ENCODE results near the gene TBCD.
A peak's percentile ranks its signal among the peaks of the same experiment; 100 is the strongest.

TBCD gene

DNA sequence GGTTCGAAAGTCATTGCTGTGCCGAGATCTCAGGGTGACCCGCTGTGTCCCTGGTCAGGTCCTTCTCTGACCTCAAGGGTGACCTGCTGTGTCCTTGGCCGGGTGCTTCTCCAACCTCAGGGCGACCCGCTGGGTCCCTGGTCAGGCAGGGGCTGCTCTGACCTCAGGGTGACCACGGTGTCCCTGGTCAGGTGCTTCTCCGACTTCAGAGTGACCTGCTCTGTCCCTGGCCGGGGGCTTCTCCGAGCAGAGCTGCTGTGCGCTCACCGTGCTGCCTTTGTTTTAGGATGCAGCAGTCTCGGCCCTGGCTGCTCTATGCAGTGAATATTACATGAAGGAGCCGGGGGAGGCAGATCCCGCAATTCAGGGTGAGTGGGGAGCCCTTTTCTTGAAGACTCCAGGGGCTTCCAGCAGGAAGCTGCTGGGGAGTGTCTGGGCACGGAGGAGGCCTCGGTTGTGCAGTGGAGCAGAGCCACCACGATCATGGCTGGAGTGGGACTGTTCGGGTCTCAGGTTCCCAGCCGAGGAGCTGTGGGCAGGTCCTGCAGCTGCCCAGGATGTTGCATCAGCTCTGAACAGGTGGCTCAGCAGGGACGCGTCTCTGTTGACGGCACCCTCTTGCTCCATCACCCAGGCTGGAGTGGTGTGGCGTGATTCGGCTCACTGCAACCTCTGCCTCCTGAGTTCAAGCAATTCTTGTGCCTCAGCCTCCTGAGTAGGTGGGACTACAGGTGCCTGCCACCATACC lies 171.7 kb downstream of the TBCD start:
- ChIA-PET CTCF (interaction anchor here (1.1 kb wide), 1 partner anchor 9 kb away, joined by 3 read pairs; no protein-coding TSS in a partner anchor), POLR2A (no interaction called here)
- Histone ChIP-seq H3K4me1 (ENCODE audit: control insufficient read depth, insufficient read depth, low read length) (no peaks in the 10 kb centered on the region), H3K9me3 (ENCODE audit: control insufficient read depth, insufficient read depth, low read depth, low read length) (no peaks in the 10 kb centered on the region), H3K36me3 (ENCODE audit: control insufficient read depth in 2 of 2, insufficient read depth in 1 of 2, low read length in 2 of 2) (peaks cover 0 to 67% of the 10 kb centered on the region in 2 experiments), H3K4me3 (ENCODE audit: low read depth, low read length) (no peak overlapping the region), H3K27ac (ENCODE audit: extremely low read depth, low read depth, low read length) (no peak overlapping the region)
- TF ChIP-seq HOXD13 (CRISPR knock-in tag; IDR thresholded peaks at IDR 0.05; ENCODE audit: borderline replicate concordance) (no peak), SCRT2 (tag by site-specific recombination; IDR thresholded peaks at IDR 0.05) (0 out of 2 replicates have a peak, but pooled peaks have one; percentile 28), ZNF629 (tag by site-specific recombination; IDR thresholded peaks at IDR 0.05) (no peak), ZNF596 (tag by site-specific recombination; IDR thresholded peaks at IDR 0.05) (no peak), ZNF221 (tag by site-specific recombination; IDR thresholded peaks at IDR 0.05; ENCODE audit: borderline replicate concordance) (no peak)
- TF ChIP-seq, protein P1, sequence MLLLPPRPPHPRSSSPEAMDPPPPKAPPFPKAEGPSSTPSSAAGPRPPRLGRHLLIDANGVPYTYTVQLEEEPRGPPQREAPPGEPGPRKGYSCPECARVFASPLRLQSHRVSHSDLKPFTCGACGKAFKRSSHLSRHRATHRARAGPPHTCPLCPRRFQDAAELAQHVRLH (tag by site-specific recombination; IDR thresholded peaks at IDR 0.05) = no peak

DNA sequence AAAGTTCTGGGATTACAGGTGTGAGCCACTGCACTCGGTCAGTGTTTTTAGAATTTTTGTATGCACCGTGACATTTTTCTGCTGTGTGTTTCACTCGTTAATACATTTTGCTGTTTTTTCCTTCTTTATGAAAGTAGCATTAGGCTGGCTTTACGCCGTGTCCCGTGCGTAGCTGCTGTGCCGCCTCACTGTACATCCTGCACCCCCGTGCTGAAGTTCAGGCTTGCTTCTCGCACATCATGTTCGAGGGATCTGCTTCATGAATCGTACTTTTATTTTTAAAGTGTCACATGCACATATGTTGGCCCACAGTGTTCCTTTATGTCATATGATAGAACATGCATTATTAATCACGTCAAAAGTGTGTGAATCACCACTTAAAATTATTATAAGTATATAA lies 172.3 kb downstream of the TBCD start:
- H3K4me3 ChIP-seq (ENCODE audit: low read depth, low read length) = no peak overlapping the region
- POLR2A ChIA-PET = no interaction called here
- peak; percentile 66 for TF ChIP-seq ZNF133 (tag by site-specific recombination; IDR thresholded peaks at IDR 0.05)
- no peak for TF ChIP-seq ZNF626 (tag by site-specific recombination; IDR thresholded peaks at IDR 0.05)
- peaks cover 0 to 74% of the 10 kb centered on the region in 2 experiments for H3K36me3 ChIP-seq (ENCODE audit: control insufficient read depth in 2 of 2, insufficient read depth in 1 of 2, low read length in 2 of 2)
- no peak overlapping the region for H3K27ac ChIP-seq (ENCODE audit: extremely low read depth, low read depth, low read length)
- CTCF ChIA-PET = interaction anchor here (0.6 to 1.1 kb wide), 2 partner anchors 8 to 13 kb away, joined by 3 read pairs; no protein-coding TSS in a partner anchor
- no peaks in the 10 kb centered on the region for H3K9me3 ChIP-seq (ENCODE audit: control insufficient read depth, insufficient read depth, low read depth, low read length)
- H3K4me1 ChIP-seq (ENCODE audit: control insufficient read depth, insufficient read depth, low read length) = no peaks in the 10 kb centered on the region

DNA sequence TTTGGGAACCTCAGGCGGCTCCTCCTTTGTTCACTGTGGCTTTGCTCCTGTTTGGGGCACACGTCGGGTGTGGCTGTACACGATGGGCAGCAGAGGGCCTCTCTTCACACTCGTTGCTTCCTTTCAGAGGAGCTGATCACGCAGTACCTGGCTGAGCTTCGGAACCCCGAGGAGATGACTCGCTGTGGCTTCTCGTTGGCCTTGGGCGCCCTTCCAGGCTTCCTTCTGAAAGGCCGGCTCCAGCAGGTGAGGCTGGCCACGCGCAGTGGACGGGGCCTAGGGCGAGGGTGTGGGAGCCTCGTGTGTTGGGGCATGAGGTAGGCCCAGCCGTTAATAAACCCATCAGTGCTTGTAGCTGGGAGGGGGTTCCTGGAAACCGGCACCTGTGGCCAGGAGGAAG lies 172.9 kb downstream of the TBCD start:
- no peaks in the 10 kb centered on the region for H3K4me1 ChIP-seq (ENCODE audit: control insufficient read depth, insufficient read depth, low read length)
- H3K27ac ChIP-seq (ENCODE audit: extremely low read depth, low read depth, low read length) = no peak overlapping the region
- H3K36me3 ChIP-seq (ENCODE audit: control insufficient read depth in 2 of 2, insufficient read depth in 1 of 2, low read length in 2 of 2) = peaks cover 0 to 78% of the 10 kb centered on the region in 2 experiments
- CTCF ChIA-PET = interaction anchor here (0.6 kb wide), 2 partner anchors 14 to 83 kb away, joined by 3 read pairs; no protein-coding TSS in a partner anchor
- POLR2A ChIA-PET = no interaction called here
- H3K4me3 ChIP-seq (ENCODE audit: low read depth, low read length) = no peak overlapping the region
- H3K9me3 ChIP-seq (ENCODE audit: control insufficient read depth, insufficient read depth, low read depth, low read length) = no peaks in the 10 kb centered on the region
- TF ChIP-seq, protein P2, sequence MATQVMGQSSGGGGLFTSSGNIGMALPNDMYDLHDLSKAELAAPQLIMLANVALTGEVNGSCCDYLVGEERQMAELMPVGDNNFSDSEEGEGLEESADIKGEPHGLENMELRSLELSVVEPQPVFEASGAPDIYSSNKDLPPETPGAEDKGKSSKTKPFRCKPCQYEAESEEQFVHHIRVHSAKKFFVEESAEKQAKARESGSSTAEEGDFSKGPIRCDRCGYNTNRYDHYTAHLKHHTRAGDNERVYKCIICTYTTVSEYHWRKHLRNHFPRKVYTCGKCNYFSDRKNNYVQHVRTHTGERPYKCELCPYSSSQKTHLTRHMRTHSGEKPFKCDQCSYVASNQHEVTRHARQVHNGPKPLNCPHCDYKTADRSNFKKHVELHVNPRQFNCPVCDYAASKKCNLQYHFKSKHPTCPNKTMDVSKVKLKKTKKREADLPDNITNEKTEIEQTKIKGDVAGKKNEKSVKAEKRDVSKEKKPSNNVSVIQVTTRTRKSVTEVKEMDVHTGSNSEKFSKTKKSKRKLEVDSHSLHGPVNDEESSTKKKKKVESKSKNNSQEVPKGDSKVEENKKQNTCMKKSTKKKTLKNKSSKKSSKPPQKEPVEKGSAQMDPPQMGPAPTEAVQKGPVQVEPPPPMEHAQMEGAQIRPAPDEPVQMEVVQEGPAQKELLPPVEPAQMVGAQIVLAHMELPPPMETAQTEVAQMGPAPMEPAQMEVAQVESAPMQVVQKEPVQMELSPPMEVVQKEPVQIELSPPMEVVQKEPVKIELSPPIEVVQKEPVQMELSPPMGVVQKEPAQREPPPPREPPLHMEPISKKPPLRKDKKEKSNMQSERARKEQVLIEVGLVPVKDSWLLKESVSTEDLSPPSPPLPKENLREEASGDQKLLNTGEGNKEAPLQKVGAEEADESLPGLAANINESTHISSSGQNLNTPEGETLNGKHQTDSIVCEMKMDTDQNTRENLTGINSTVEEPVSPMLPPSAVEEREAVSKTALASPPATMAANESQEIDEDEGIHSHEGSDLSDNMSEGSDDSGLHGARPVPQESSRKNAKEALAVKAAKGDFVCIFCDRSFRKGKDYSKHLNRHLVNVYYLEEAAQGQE (tag by site-specific recombination; IDR thresholded peaks at IDR 0.05) = no peak
- no peak for TF ChIP-seq SCRT2 (tag by site-specific recombination; IDR thresholded peaks at IDR 0.05)
- no peak for TF ChIP-seq REPIN1 (tag by site-specific recombination; IDR thresholded peaks at IDR 0.05; ENCODE audit: low read depth)
- TF ChIP-seq ZNF274 (IDR thresholded peaks at IDR 0.05; ENCODE audit: low read length) = no peak
- no peak for TF ChIP-seq ZNF274 (tag by site-specific recombination; IDR thresholded peaks at IDR 0.05; ENCODE audit: borderline replicate concordance)
- no peak for TF ChIP-seq ZNF664 (tag by site-specific recombination; IDR thresholded peaks at IDR 0.05)

DNA sequence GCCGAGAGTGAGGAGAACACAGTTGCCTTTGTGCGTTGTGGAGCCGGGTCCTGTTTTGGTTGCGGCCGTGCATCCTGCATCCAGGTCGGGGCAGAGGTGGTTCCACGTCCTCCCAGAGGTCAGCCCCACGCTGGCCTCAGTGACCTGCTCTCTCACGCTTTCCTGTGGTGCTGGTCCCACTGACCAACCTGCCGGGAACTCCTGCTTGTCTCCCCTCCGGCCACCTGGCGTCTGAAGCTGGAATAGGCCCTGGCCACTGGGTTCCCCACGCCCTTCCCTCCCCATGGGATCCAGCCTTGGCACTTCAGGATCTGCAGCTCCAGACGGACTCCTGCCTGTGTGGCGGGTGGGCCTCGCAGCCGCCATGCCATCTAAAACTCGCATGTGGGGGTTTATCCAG lies 173.5 kb downstream of the TBCD start:
- no peaks in the 10 kb centered on the region for H3K9me3 ChIP-seq (ENCODE audit: control insufficient read depth, insufficient read depth, low read depth, low read length)
- no peak overlapping the region for H3K4me3 ChIP-seq (ENCODE audit: low read depth, low read length)
- ChIA-PET CTCF (interaction anchor here (0.6 kb wide), 2 partner anchors 29 to 84 kb away, joined by 3 read pairs; no protein-coding TSS in a partner anchor), POLR2A (no interaction called here)
- H3K27ac ChIP-seq (ENCODE audit: extremely low read depth, low read depth, low read length) = no peak overlapping the region
- TF ChIP-seq REPIN1 (tag by site-specific recombination; IDR thresholded peaks at IDR 0.05; ENCODE audit: low read depth) = no peak
- TF ChIP-seq, protein P3, sequence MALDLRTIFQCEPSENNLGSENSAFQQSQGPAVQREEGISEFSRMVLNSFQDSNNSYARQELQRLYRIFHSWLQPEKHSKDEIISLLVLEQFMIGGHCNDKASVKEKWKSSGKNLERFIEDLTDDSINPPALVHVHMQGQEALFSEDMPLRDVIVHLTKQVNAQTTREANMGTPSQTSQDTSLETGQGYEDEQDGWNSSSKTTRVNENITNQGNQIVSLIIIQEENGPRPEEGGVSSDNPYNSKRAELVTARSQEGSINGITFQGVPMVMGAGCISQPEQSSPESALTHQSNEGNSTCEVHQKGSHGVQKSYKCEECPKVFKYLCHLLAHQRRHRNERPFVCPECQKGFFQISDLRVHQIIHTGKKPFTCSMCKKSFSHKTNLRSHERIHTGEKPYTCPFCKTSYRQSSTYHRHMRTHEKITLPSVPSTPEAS (tag by site-specific recombination; IDR thresholded peaks at IDR 0.05) = no peak
- no peaks in the 10 kb centered on the region for H3K4me1 ChIP-seq (ENCODE audit: control insufficient read depth, insufficient read depth, low read length)
- peaks cover 0 to 82% of the 10 kb centered on the region in 2 experiments for H3K36me3 ChIP-seq (ENCODE audit: control insufficient read depth in 2 of 2, insufficient read depth in 1 of 2, low read length in 2 of 2)

Data from HEK293 (cell line).